GM12878 (cell line): ENCODE results near the gene DNASE1L3. TPM values are rescaled to one million over a fixed set of nuclear protein-coding genes. Genes with fewer than 3 reads are reported as not detected.

ENCODE experiments used
- ASH2L ChIP-seq: fragments of 300-600, 200-600 bp; sonication (generic); IDR thresholded peaks from 2 replicates; pipeline ENCODE4 v1.6.1; 2017; ENCODE audit warnings: low read depth, mild to moderate bottlenecking, borderline replicate concordance
- CHD2 ChIP-seq: IDR thresholded peaks from 2 replicates; pipeline ENCODE4 v1.6.1; 2011; ENCODE audit warnings: low read depth, low read length, improper control_type of control experiment, borderline replicate concordance
- CREB1 ChIP-seq: IDR thresholded peaks from 2 replicates; pipeline ENCODE4 v1.6.1; 2012; ENCODE audit warnings: low read depth, mild to moderate bottlenecking, inconsistent platforms
- EED ChIP-seq: sonication (generic); IDR thresholded peaks from 2 replicates; pipeline ENCODE4 v1.6.1; 2016; ENCODE audit warnings: antibody characterized with exemption, low read depth
- HDGF ChIP-seq: fragments of 450-650 bp; IDR thresholded peaks from 2 replicates; pipeline ENCODE4 v1.6.1; 2016; ENCODE audit warnings: antibody characterized with exemption
- HSF1 ChIP-seq: fragments of 150-350 bp; IDR thresholded peaks from 2 replicates; pipeline ENCODE4 v1.6.1; 2014; ENCODE audit warnings: mild to moderate bottlenecking, low read depth, low read length
- KDM1A ChIP-seq: fragments of 200-600 bp; sonication (generic); IDR thresholded peaks from 2 replicates; pipeline ENCODE4 v1.6.1; 2016; ENCODE audit warnings: borderline replicate concordance
- KLF5 ChIP-seq: fragments of 450-650 bp; IDR thresholded peaks from 2 replicates; pipeline ENCODE4 v1.6.1; 2014; ENCODE audit warnings: mild to moderate bottlenecking; ENCODE audit not compliant: partially characterized antibody
- LARP7 ChIP-seq: fragments of 450-650 bp; IDR thresholded peaks from 2 replicates; pipeline ENCODE4 v1.6.1; 2017; ENCODE audit warnings: mild to moderate bottlenecking
- MEF2A ChIP-seq: IDR thresholded peaks from 2 replicates; pipeline ENCODE4 v1.6.1; 2011; ENCODE audit warnings: low read depth, mild to moderate bottlenecking, low read length, moderate library complexity; ENCODE audit not compliant: insufficient read depth
- MEF2B ChIP-seq: fragments of 450-650 bp; IDR thresholded peaks from 2 replicates; pipeline ENCODE4 v1.6.1; 2018; ENCODE audit warnings: mild to moderate bottlenecking, moderate library complexity; ENCODE audit not compliant: partially characterized antibody, poor library complexity, severe bottlenecking
- MYC ChIP-seq: IDR thresholded peaks from 2 replicates; pipeline ENCODE4 v1.6.1; 2011; ENCODE audit warnings: mild to moderate bottlenecking, low read length, moderate library complexity, inconsistent platforms; ENCODE audit not compliant: insufficient read depth, insufficient replicate concordance, insufficient read length, severe bottlenecking
- NRF1 ChIP-seq: conservative IDR thresholded peaks from 2 replicates; pipeline ENCODE4 v1.6.1; 2011; ENCODE audit warnings: mild to moderate bottlenecking, low read depth, low read length, improper control_type of control experiment
- POLR2AphosphoS5 ChIP-seq: IDR thresholded peaks from 2 replicates; pipeline ENCODE4 v1.6.1; 2011; ENCODE audit warnings: mild to moderate bottlenecking, low read length, inconsistent platforms
- RB1 ChIP-seq: fragments of 450-650 bp; formaldehyde crosslinking; IDR thresholded peaks from 2 replicates; pipeline ENCODE4 v1.6.1; 2017; ENCODE audit warnings: mild to moderate bottlenecking, borderline replicate concordance
- REST ChIP-seq: IDR thresholded peaks from 2 replicates; pipeline ENCODE4 v1.6.1; 2012; ENCODE audit warnings: mild to moderate bottlenecking, low read depth, low read length
- SIN3A ChIP-seq: IDR thresholded peaks from 2 replicates; pipeline ENCODE4 v1.6.1; 2012; ENCODE audit warnings: low read depth, low read length, improper control_type of control experiment
- SP1 ChIP-seq: IDR thresholded peaks from one replicate; pipeline ENCODE4 v1.6.1; 2011; ENCODE audit warnings: low read depth, low read length
- SPI1 ChIP-seq: IDR thresholded peaks from 2 replicates; pipeline ENCODE4 v1.6.1; 2011; ENCODE audit warnings: low read depth, mild to moderate bottlenecking, low read length, moderate library complexity, borderline replicate concordance; ENCODE audit not compliant: insufficient read depth
- SUPT20H ChIP-seq: IDR thresholded peaks from 2 replicates; pipeline ENCODE4 v1.6.1; 2011; ENCODE audit warnings: low read depth, mild to moderate bottlenecking, low read length, moderate library complexity, borderline replicate concordance; ENCODE audit not compliant: control insufficient read depth
- YY1 ChIP-seq: IDR thresholded peaks from 2 replicates; pipeline ENCODE4 v1.6.1; 2011; ENCODE audit warnings: low read depth, mild to moderate bottlenecking, low read length
- ZBTB11 ChIP-seq: fragments of 450-650 bp; formaldehyde crosslinking; IDR thresholded peaks from 2 replicates; pipeline ENCODE4 v1.5.0; 2022; ENCODE audit warnings: mild to moderate bottlenecking, missing genetic modification characterization
- polyA plus RNA-seq, 11 experiments: library from polyadenylated mRNA; depleted of rRNA in 4 of 11; unstranded in 6 of 11; stranded (reverse) in 5 of 11; fragments of >200 nt; fragmentation: Nextera tagmentation in 4 of 11; fragmentation: Illumina TruSeq in 1 of 11; extraction: Ambion mirVana in 4 of 11; extraction: Trizol in 1 of 11; gene quantifications; 1 replicate in 1 of 11; 2 replicates in 10 of 11; pipeline versions ENCODE4 v1.2.1 to v1.2.3, GENCODE V29; 2011 to 2016; ENCODE audit warnings: inconsistent platforms in 2 of 11, missing spikeins in 2 of 11, low read depth in 1 of 11
- total RNA-seq, 4 experiments: library from RNA; depleted of rRNA in 3 of 4; stranded (reverse); fragments of >200 nt in 3 of 4; fragmentation: Illumina TruSeq in 1 of 4; extraction: Trizol in 1 of 4; gene quantifications; 2 replicates each; pipeline versions ENCODE4 v1.2.1 to v1.2.3, GENCODE V29; 2013 to 2021

DNASE1L3 gene
- total and polyA plus RNA-seq, 10 of the 15 experiments (the other 5 are each of a cell fraction or from before 2014, with no cell fraction given) = 3.2 to 72.1 (median 6.3) TPM

DNA sequence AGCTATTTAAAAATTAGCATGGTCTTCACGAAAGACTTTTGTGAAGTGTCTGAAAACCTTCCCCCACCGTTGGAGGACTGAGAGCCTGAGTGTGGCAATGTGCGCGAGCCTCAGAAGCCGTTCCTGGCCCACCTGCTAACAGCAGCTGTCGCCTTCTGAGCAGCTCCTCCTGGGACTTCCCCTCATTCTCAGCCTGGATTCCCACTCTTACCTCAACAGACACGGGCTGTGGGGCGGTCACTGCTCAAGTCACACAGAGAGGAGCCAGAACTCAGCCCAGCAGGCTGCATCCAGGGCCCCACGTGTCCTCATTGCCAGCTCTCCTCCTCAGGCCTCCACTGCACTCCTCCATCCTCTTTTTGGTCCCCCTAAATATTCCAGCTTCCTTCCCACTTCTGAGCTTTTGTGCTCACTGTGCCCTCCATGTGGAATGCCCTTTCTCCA is 7.8 kb downstream of the DNASE1L3 start (continued):
- TF ChIP-seq REST (no peak), SIN3A (no peak), LARP7 (no peak), SP1 (no peak), KDM1A (no peak), NRF1 (no peak), KLF5 (no peak), ZBTB11 (CRISPR knock-in tag) (no peak), POLR2AphosphoS5 (peak; percentile 73), MEF2A (no peak), RB1 (no peak), SUPT20H (no peak), MEF2B (peak; percentile 76), SPI1 (peak; percentile 45; the same call in 1 of the 2 replicates), HDGF (peak; percentile 78; the same call in 1 of the 2 replicates), MYC (no peak), EED (peak; percentile 78), YY1 (no peak; the same call in 1 of the 2 replicates), CREB1 (no peak), HSF1 (no peak), ASH2L (no peak), CHD2 (peak; percentile 74)
